Mucosa of descending colon (tissue), 3 donors: ENCODE results near the gene PGA5. TPM values are rescaled to one million over a fixed set of nuclear protein-coding genes. Genes with fewer than 3 reads are reported as not detected.
A peak's percentile ranks its signal among the peaks of the same experiment; 100 is the strongest.

Experiments
- ATAC-seq: fragments of 200-7000 bp; cut with Tn5 transposase; one replicate; pipeline ENCODE4 v1.9.1; 2020; ENCODE audit warnings: mild to moderate bottlenecking, moderate library complexity
- DNase-seq, 3 donors: peaks; one replicate each; pipeline ENCODE4 v3.0.0-alpha.2; 2020
- H3K36me3 ChIP-seq: fragments of 200-600 bp; one replicate; pipeline ENCODE4 v1.8.0; 2021; ENCODE audit warnings: low read depth, mild to moderate bottlenecking
- H3K4me1 ChIP-seq: fragments of 200-600 bp; one replicate; pipeline ENCODE4 v1.8.0; 2021; ENCODE audit warnings: low read depth, mild to moderate bottlenecking
- H3K4me3 ChIP-seq: fragments of 200-600 bp; one replicate; pipeline ENCODE4 v1.8.0; 2021; ENCODE audit warnings: mild to moderate bottlenecking
- H3K9me3 ChIP-seq: fragments of 200-600 bp; one replicate; pipeline ENCODE4 v1.8.0; 2021; ENCODE audit warnings: mild to moderate bottlenecking
- intact Hi-C, 2 donors: fragments of 100-400 bp; cut with DNase I in 1 of 2; cut with micrococcal nuclease in 1 of 2; formaldehyde crosslinking; loops; one replicate each; pipeline versions ENCODE4 v1.11.0 to v1.11.1; 2022; cut with DNase I, micrococcal nuclease
- total RNA-seq, 3 donors: library from RNA; stranded (reverse); fragmentation: NEBNext Ultra II Directional in 2 of 3; extraction: Animal tissue kit (Norgen Biotek cat#: 25700) in 2 of 3; gene quantifications; one replicate each; pipeline versions ENCODE4 v1.2.1 to v1.2.4, GENCODE V29; 2021 to 2023
- TF ChIP-seq, protein P1 (sequence below): fragments of 200-600 bp; IDR thresholded peaks from one replicate; pipeline ENCODE4 v1.8.0; 2022; ENCODE audit warnings: antibody characterized with exemption, mild to moderate bottlenecking
- donor health status: DM: no; HTN: no; CAD: no; lungs with moderate emphysema.
- donor health status: DM: no; HTN: no; CAD: no.
- donor health status: DM: no; HTN: yes; CAD: no.

PGA5 gene
- total RNA-seq, 3 donors from 2014 or later = 0.41 to 0.75 TPM; not detected in 1

GRCh38 chr11:61264371-61264770 is 23.4 kb downstream of the PGA5 start:
- DNase-seq = no peak
- Histone ChIP-seq H3K9me3 (no peaks in the 10 kb centered on the region), H3K4me1 (no peaks in the 10 kb centered on the region), H3K4me3 (no peak overlapping the region), H3K36me3 (no peaks in the 10 kb centered on the region)
- intact Hi-C loops = no loop called here
- TF ChIP-seq, protein P1, sequence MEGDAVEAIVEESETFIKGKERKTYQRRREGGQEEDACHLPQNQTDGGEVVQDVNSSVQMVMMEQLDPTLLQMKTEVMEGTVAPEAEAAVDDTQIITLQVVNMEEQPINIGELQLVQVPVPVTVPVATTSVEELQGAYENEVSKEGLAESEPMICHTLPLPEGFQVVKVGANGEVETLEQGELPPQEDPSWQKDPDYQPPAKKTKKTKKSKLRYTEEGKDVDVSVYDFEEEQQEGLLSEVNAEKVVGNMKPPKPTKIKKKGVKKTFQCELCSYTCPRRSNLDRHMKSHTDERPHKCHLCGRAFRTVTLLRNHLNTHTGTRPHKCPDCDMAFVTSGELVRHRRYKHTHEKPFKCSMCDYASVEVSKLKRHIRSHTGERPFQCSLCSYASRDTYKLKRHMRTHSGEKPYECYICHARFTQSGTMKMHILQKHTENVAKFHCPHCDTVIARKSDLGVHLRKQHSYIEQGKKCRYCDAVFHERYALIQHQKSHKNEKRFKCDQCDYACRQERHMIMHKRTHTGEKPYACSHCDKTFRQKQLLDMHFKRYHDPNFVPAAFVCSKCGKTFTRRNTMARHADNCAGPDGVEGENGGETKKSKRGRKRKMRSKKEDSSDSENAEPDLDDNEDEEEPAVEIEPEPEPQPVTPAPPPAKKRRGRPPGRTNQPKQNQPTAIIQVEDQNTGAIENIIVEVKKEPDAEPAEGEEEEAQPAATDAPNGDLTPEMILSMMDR = no peak
- ATAC-seq = no peak

GRCh38 chr11:61264795-61265194 is 23.8 kb downstream of the PGA5 start:
- H3K4me3 ChIP-seq = no peak overlapping the region
- TF ChIP-seq, protein P1 = no peak
- intact Hi-C loops = no loop called here
- H3K4me1 ChIP-seq = no peaks in the 10 kb centered on the region
- DNase-seq (no peak), ATAC-seq (no peak)
- H3K9me3 ChIP-seq = no peaks in the 10 kb centered on the region
- H3K36me3 ChIP-seq = no peaks in the 10 kb centered on the region

DNA sequence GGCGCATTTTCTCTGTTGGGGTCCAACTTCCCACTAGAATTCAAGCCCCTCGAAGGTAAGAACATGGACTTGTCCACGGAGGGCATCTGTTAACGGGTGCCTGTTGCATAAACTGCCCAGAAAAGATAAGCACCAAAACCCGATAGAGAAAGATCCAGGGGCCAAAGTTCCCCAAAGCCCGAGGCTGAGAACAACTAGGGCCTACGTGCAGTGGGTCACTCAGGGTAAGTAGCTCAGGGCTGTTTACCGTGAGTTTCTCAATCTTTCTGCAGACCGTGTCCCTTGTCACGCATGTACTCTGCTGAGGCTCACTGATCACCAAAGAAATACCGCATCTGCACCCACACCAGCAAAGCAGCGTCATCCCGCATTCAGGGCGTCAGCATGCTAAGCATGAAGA is 24.4 kb downstream of the PGA5 start:
- ATAC-seq (no peak), DNase-seq (no peak)
- Histone ChIP-seq H3K4me3 (no peak overlapping the region), H3K4me1 (no peaks in the 10 kb centered on the region), H3K9me3 (no peaks in the 10 kb centered on the region), H3K36me3 (no peaks in the 10 kb centered on the region)
- TF ChIP-seq, protein P1 = no peak
- intact Hi-C loops = no loop called here

- DNase-seq (no peak), ATAC-seq (no peak)
- H3K9me3 ChIP-seq = no peaks in the 10 kb centered on the region
- no peaks in the 10 kb centered on the region for H3K4me1 ChIP-seq
- no peaks in the 10 kb centered on the region for H3K36me3 ChIP-seq
- H3K4me3 ChIP-seq = no peak overlapping the region
- TF ChIP-seq, protein P1 = no peak
- intact Hi-C loops = no loop called here
Observed at GRCh38 chr11:61266602-61267001, 25.6 kb downstream of the PGA5 start.

DNA sequence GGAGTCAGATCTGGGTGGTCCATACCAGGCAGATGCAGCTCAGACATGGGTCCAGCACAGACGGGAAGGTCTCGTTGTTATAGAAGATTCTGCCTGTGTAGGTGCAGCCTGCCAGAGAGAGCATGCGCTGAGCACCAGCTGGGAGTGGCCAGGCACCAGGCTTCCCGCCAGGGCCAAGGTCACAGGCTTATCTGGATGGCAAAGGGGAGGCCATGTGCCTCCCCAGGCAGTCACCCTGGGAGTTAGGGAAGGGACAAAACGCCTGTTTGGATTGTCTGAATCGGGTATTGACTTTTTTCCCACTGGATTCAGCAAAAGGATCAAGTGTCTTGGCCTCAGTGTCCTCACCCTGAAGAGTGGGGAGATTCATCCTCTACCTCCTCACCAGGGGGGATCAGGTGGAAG is 26.5 kb downstream of the PGA5 start:
- TF ChIP-seq, protein P1 = no peak
- peak; percentile 75 for ATAC-seq
- H3K36me3 ChIP-seq = no peaks in the 10 kb centered on the region
- H3K9me3 ChIP-seq = no peaks in the 10 kb centered on the region
- no peaks in the 10 kb centered on the region for H3K4me1 ChIP-seq
- no peak overlapping the region for H3K4me3 ChIP-seq
- intact Hi-C loops = no loop called here
- peak in 2 of 3 donors; percentile 39 to 46 for DNase-seq
